ENCODE data around the gene MSI2. TPM values are rescaled to one million over a fixed set of nuclear protein-coding genes. Genes with fewer than 3 reads are reported as not detected.

MSI2 gene
- total RNA-seq, 2 experiments from 2014 or later: 131 to 164 TPM

- no peak for DNase-seq (ENCODE audit: low spot score)
- Histone ChIP-seq H3K27ac (ENCODE audit: low read depth, low read length, poor library complexity, severe bottlenecking) (no peak overlapping the region), H3K4me1 (ENCODE audit: insufficient read depth, low read length, poor library complexity, severe bottlenecking) (peaks cover 13% of the 10 kb centered on the region), H3K36me3 (ENCODE audit: insufficient read depth, low read length) (no peaks in the 10 kb centered on the region), H2AFZ (ENCODE audit: low read length) (no peak overlapping the region), H3K9me2 (ENCODE audit: insufficient read depth, low read length) (no peaks in the 10 kb centered on the region), H3K79me2 (ENCODE audit: insufficient read depth, low read depth, low read length) (no peaks in the 10 kb centered on the region), H3K9me3 (ENCODE audit: low read length) (no peaks in the 10 kb centered on the region), H4K20me1 (ENCODE audit: insufficient read depth, low read length) (no peaks in the 10 kb centered on the region), H3K4me2 (ENCODE audit: low read length) (no peak overlapping the region), H3K4me3 (ENCODE audit: low read depth, low read length, poor library complexity, severe bottlenecking) (no peak overlapping the region)
- no peak for TF ChIP-seq CTCF (conservative IDR thresholded peaks at IDR 0.05; ENCODE audit: low read length)
- no peak for TF ChIP-seq EZH2phosphoT487 (IDR thresholded peaks at IDR 0.05; ENCODE audit: borderline replicate concordance, low read depth, low read length)
- ChIA-PET POLR2A (no interaction called here), CTCF (ENCODE audit: unreplicated experiment) (no interaction called here)
- intact Hi-C loops (cut with micrococcal nuclease; ENCODE audit: unreplicated experiment): no loop called here
- no TSS peak for BruUV-seq (replicated peaks)
These were observed 466.4 kb downstream of the MSI2 start for GRCh38 chr17:57722704-57723043.

- ChIA-PET POLR2A (interaction anchor here (0.6 kb wide), 1 partner anchor 184 kb away, joined by 7 read pairs; no protein-coding TSS in a partner anchor), CTCF (ENCODE audit: unreplicated experiment) (no interaction called here)
- no peaks in the 10 kb centered on the region for H3K36me3 ChIP-seq (ENCODE audit: insufficient read depth, low read length)
- H3K4me2 ChIP-seq (ENCODE audit: low read length): peak overlapping the region; percentile 60
- intact Hi-C loops (cut with micrococcal nuclease; ENCODE audit: unreplicated experiment): no loop called here
- H3K4me1 ChIP-seq (ENCODE audit: insufficient read depth, low read length, poor library complexity, severe bottlenecking): peaks cover 13% of the 10 kb centered on the region
- no peaks in the 10 kb centered on the region for H3K79me2 ChIP-seq (ENCODE audit: insufficient read depth, low read depth, low read length)
- no peak overlapping the region for H3K4me3 ChIP-seq (ENCODE audit: low read depth, low read length, poor library complexity, severe bottlenecking)
- no peaks in the 10 kb centered on the region for H4K20me1 ChIP-seq (ENCODE audit: insufficient read depth, low read length)
- H3K27ac ChIP-seq (ENCODE audit: low read depth, low read length, poor library complexity, severe bottlenecking): no peak overlapping the region
- DNase-seq (ENCODE audit: low spot score): no peak
- H3K9me3 ChIP-seq (ENCODE audit: low read length): no peaks in the 10 kb centered on the region
- no peak for TF ChIP-seq CTCF (conservative IDR thresholded peaks at IDR 0.05; ENCODE audit: low read length)
- no peak for TF ChIP-seq EZH2phosphoT487 (IDR thresholded peaks at IDR 0.05; ENCODE audit: borderline replicate concordance, low read depth, low read length)
- H3K9me2 ChIP-seq (ENCODE audit: insufficient read depth, low read length): no peaks in the 10 kb centered on the region
- H2AFZ ChIP-seq (ENCODE audit: low read length): peak overlapping the region; percentile 54; the same call in 1 of the 2 replicates
- no TSS peak for BruUV-seq (replicated peaks)
These were observed 467.2 kb downstream of the MSI2 start for GRCh38 chr17:57723427-57724025.

- peaks cover 13% of the 10 kb centered on the region for H3K4me1 ChIP-seq (ENCODE audit: insufficient read depth, low read length, poor library complexity, severe bottlenecking)
- H3K4me3 ChIP-seq (ENCODE audit: low read depth, low read length, poor library complexity, severe bottlenecking): no peak overlapping the region
- BruUV-seq (replicated peaks): no TSS peak
- no peaks in the 10 kb centered on the region for H3K9me3 ChIP-seq (ENCODE audit: low read length)
- H4K20me1 ChIP-seq (ENCODE audit: insufficient read depth, low read length): no peaks in the 10 kb centered on the region
- intact Hi-C loops (cut with micrococcal nuclease; ENCODE audit: unreplicated experiment): no loop called here
- H3K79me2 ChIP-seq (ENCODE audit: insufficient read depth, low read depth, low read length): no peaks in the 10 kb centered on the region
- peak overlapping the region; percentile 60 for H3K4me2 ChIP-seq (ENCODE audit: low read length)
- no peak for TF ChIP-seq CTCF (conservative IDR thresholded peaks at IDR 0.05; ENCODE audit: low read length)
- no peak for TF ChIP-seq EZH2phosphoT487 (IDR thresholded peaks at IDR 0.05; ENCODE audit: borderline replicate concordance, low read depth, low read length)
- ChIA-PET POLR2A (interaction anchor here (0.6 kb wide), 1 partner anchor 185 kb away, joined by 7 read pairs; no protein-coding TSS in a partner anchor), CTCF (ENCODE audit: unreplicated experiment) (no interaction called here)
- H3K27ac ChIP-seq (ENCODE audit: low read depth, low read length, poor library complexity, severe bottlenecking): no peak overlapping the region
- DNase-seq (ENCODE audit: low spot score): peak; percentile 53
- peak overlapping the region; percentile 54; the same call in 1 of the 2 replicates for H2AFZ ChIP-seq (ENCODE audit: low read length)
- no peaks in the 10 kb centered on the region for H3K36me3 ChIP-seq (ENCODE audit: insufficient read depth, low read length)
- H3K9me2 ChIP-seq (ENCODE audit: insufficient read depth, low read length): no peaks in the 10 kb centered on the region
These were observed 467.9 kb downstream of the MSI2 start for GRCh38 chr17:57724026-57724728.
